ENCODE data around the gene WWC1. TPM values are rescaled to one million over a fixed set of nuclear protein-coding genes. Genes with fewer than 3 reads are reported as not detected.

WWC1 gene
- total RNA-seq, 2 experiments from 2014 or later = not detected

GRCh38 chr5:168327019-168327421 is 35.6 kb downstream of the WWC1 start:
- TF ChIP-seq EZH2phosphoT487 (IDR thresholded peaks at IDR 0.05; ENCODE audit: borderline replicate concordance, low read depth, low read length) = no peak
- TF ChIP-seq, protein P1, sequence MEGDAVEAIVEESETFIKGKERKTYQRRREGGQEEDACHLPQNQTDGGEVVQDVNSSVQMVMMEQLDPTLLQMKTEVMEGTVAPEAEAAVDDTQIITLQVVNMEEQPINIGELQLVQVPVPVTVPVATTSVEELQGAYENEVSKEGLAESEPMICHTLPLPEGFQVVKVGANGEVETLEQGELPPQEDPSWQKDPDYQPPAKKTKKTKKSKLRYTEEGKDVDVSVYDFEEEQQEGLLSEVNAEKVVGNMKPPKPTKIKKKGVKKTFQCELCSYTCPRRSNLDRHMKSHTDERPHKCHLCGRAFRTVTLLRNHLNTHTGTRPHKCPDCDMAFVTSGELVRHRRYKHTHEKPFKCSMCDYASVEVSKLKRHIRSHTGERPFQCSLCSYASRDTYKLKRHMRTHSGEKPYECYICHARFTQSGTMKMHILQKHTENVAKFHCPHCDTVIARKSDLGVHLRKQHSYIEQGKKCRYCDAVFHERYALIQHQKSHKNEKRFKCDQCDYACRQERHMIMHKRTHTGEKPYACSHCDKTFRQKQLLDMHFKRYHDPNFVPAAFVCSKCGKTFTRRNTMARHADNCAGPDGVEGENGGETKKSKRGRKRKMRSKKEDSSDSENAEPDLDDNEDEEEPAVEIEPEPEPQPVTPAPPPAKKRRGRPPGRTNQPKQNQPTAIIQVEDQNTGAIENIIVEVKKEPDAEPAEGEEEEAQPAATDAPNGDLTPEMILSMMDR (conservative IDR thresholded peaks at IDR 0.05; ENCODE audit: low read length) = no peak
- Histone ChIP-seq H3K4me2 (ENCODE audit: low read length) (no peak overlapping the region), H3K27ac (ENCODE audit: low read depth, low read length, poor library complexity, severe bottlenecking) (no peak overlapping the region), H4K20me1 (ENCODE audit: insufficient read depth, low read length) (no peaks in the 10 kb centered on the region), H2AFZ (ENCODE audit: low read length) (no peak overlapping the region), H3K4me3 (ENCODE audit: low read depth, low read length, poor library complexity, severe bottlenecking) (no peak overlapping the region), H3K9me2 (ENCODE audit: insufficient read depth, low read length) (no peaks in the 10 kb centered on the region), H3K4me1 (ENCODE audit: insufficient read depth, low read length, poor library complexity, severe bottlenecking) (peaks cover 4% of the 10 kb centered on the region), H3K9me3 (ENCODE audit: low read length) (no peaks in the 10 kb centered on the region), H3K36me3 (ENCODE audit: insufficient read depth, low read length) (no peaks in the 10 kb centered on the region), H3K79me2 (ENCODE audit: insufficient read depth, low read depth, low read length) (no peaks in the 10 kb centered on the region)
- intact Hi-C loops (cut with micrococcal nuclease; ENCODE audit: unreplicated experiment) = no loop called here
- no peak for DNase-seq (ENCODE audit: low spot score)
- BruUV-seq (replicated peaks) = no TSS peak
- ChIA-PET POLR2A (no interaction called here), CTCF (ENCODE audit: unreplicated experiment) (no interaction called here)

GRCh38 chr5:168327451-168327850 is 36.0 kb downstream of the WWC1 start:
- peaks cover 4% of the 10 kb centered on the region for H3K4me1 ChIP-seq (ENCODE audit: insufficient read depth, low read length, poor library complexity, severe bottlenecking)
- no peaks in the 10 kb centered on the region for H3K36me3 ChIP-seq (ENCODE audit: insufficient read depth, low read length)
- TF ChIP-seq, protein P1 (conservative IDR thresholded peaks at IDR 0.05; ENCODE audit: low read length) = no peak
- no peak for TF ChIP-seq EZH2phosphoT487 (IDR thresholded peaks at IDR 0.05; ENCODE audit: borderline replicate concordance, low read depth, low read length)
- intact Hi-C loops (cut with micrococcal nuclease; ENCODE audit: unreplicated experiment) = no loop called here
- H2AFZ ChIP-seq (ENCODE audit: low read length) = no peak overlapping the region
- CTCF ChIA-PET (ENCODE audit: unreplicated experiment) = no interaction called here
- DNase-seq (ENCODE audit: low spot score) = no peak
- no peaks in the 10 kb centered on the region for H3K9me3 ChIP-seq (ENCODE audit: low read length)
- no peak overlapping the region for H3K4me3 ChIP-seq (ENCODE audit: low read depth, low read length, poor library complexity, severe bottlenecking)
- H3K79me2 ChIP-seq (ENCODE audit: insufficient read depth, low read depth, low read length) = no peaks in the 10 kb centered on the region
- H4K20me1 ChIP-seq (ENCODE audit: insufficient read depth, low read length) = no peaks in the 10 kb centered on the region
- H3K27ac ChIP-seq (ENCODE audit: low read depth, low read length, poor library complexity, severe bottlenecking) = no peak overlapping the region
- BruUV-seq (replicated peaks) = no TSS peak
- POLR2A ChIA-PET = no interaction called here
- H3K4me2 ChIP-seq (ENCODE audit: low read length) = no peak overlapping the region
- no peaks in the 10 kb centered on the region for H3K9me2 ChIP-seq (ENCODE audit: insufficient read depth, low read length)

GRCh38 chr5:168327994-168328393 is 36.5 kb downstream of the WWC1 start:
- intact Hi-C loops (cut with micrococcal nuclease; ENCODE audit: unreplicated experiment) = no loop called here
- H3K9me3 ChIP-seq (ENCODE audit: low read length) = no peaks in the 10 kb centered on the region
- TF ChIP-seq, protein P1 (conservative IDR thresholded peaks at IDR 0.05; ENCODE audit: low read length) = no peak
- TF ChIP-seq EZH2phosphoT487 (IDR thresholded peaks at IDR 0.05; ENCODE audit: borderline replicate concordance, low read depth, low read length) = no peak
- ChIA-PET POLR2A (no interaction called here), CTCF (ENCODE audit: unreplicated experiment) (no interaction called here)
- H3K4me3 ChIP-seq (ENCODE audit: low read depth, low read length, poor library complexity, severe bottlenecking) = no peak overlapping the region
- H2AFZ ChIP-seq (ENCODE audit: low read length) = no peak overlapping the region
- DNase-seq (ENCODE audit: low spot score) = no peak
- no peaks in the 10 kb centered on the region for H3K79me2 ChIP-seq (ENCODE audit: insufficient read depth, low read depth, low read length)
- H3K27ac ChIP-seq (ENCODE audit: low read depth, low read length, poor library complexity, severe bottlenecking) = no peak overlapping the region
- H3K4me2 ChIP-seq (ENCODE audit: low read length) = no peak overlapping the region
- no peaks in the 10 kb centered on the region for H3K36me3 ChIP-seq (ENCODE audit: insufficient read depth, low read length)
- no peaks in the 10 kb centered on the region for H3K9me2 ChIP-seq (ENCODE audit: insufficient read depth, low read length)
- no TSS peak for BruUV-seq (replicated peaks)
- H4K20me1 ChIP-seq (ENCODE audit: insufficient read depth, low read length) = no peaks in the 10 kb centered on the region
- H3K4me1 ChIP-seq (ENCODE audit: insufficient read depth, low read length, poor library complexity, severe bottlenecking) = peaks cover 4% of the 10 kb centered on the region
